HepG2 (cell line): ENCODE data around the gene OSBPL2. TPM values are rescaled to one million over a fixed set of nuclear protein-coding genes. Genes with fewer than 3 reads are reported as not detected.

Experiments used
- AGO2 ChIP-seq: fragments of 200-400 bp; formaldehyde crosslinking; optimal IDR thresholded peaks from 2 replicates; pipeline ENCODE3; 2017; ENCODE audit warnings: mild to moderate bottlenecking, low read depth, low read length, moderate library complexity
- GATA4 ChIP-seq: sonication (generic); IDR thresholded peaks from 2 replicates; pipeline ENCODE4 v1.6.1; 2016; ENCODE audit warnings: antibody characterized with exemption, low read depth, borderline replicate concordance
- GFI1 ChIP-seq: sonication (generic); formaldehyde crosslinking; IDR thresholded peaks from 2 replicates; pipeline ENCODE4 v1.5.0; 2020; ENCODE audit warnings: missing genetic modification reagents, mild to moderate bottlenecking, borderline replicate concordance
- HDAC1 ChIP-seq: sonication (generic); formaldehyde crosslinking; IDR thresholded peaks from 2 replicates; pipeline ENCODE4 v1.5.1; 2020; ENCODE audit warnings: mild to moderate bottlenecking, missing genetic modification reagents
- MAZ ChIP-seq, 2 experiments: sonication (generic) in 1 of 2; formaldehyde crosslinking in 1 of 2; IDR thresholded peaks; 2 replicates each; pipeline versions ENCODE4 v1.5.0 to v1.6.1; 2012 to 2020; ENCODE audit warnings: low read depth in 2 of 2, mild to moderate bottlenecking in 2 of 2, borderline replicate concordance in 1 of 2, improper control_type of control experiment in 1 of 2, low read length in 1 of 2, missing genetic modification reagents in 1 of 2, moderate library complexity in 1 of 2
- POLR2AphosphoS2 ChIP-seq: IDR thresholded peaks from 2 replicates; pipeline ENCODE4 v1.6.1; 2011; ENCODE audit warnings: low read depth, low read length, improper control_type of control experiment
- PRMT3 ChIP-seq: sonication (generic); formaldehyde crosslinking; IDR thresholded peaks from 2 replicates; pipeline ENCODE4 v1.8.1; 2022; ENCODE audit warnings: low read depth, mild to moderate bottlenecking, moderate library complexity, missing genetic modification reagents, borderline replicate concordance
- RBAK ChIP-seq: sonication (generic); formaldehyde crosslinking; IDR thresholded peaks from 2 replicates; pipeline ENCODE4 v1.5.1; 2020; ENCODE audit warnings: mild to moderate bottlenecking, missing genetic modification reagents
- RBFOX2 ChIP-seq: fragments of 200-400 bp; formaldehyde crosslinking; IDR thresholded peaks from 2 replicates; pipeline ENCODE4 v1.6.1; 2017; ENCODE audit warnings: low read depth, mild to moderate bottlenecking, low read length
- RCOR2 ChIP-seq: IDR thresholded peaks from 2 replicates; pipeline ENCODE4 v1.6.1; 2016; ENCODE audit warnings: missing biosample characterization, missing genetic modification reagents
- THAP9 ChIP-seq: sonication (generic); formaldehyde crosslinking; IDR thresholded peaks from 2 replicates; pipeline ENCODE4; 2020; ENCODE audit warnings: missing genetic modification reagents, mild to moderate bottlenecking, borderline replicate concordance
- ZHX2 ChIP-seq, 2 experiments: sonication (generic) in 1 of 2; formaldehyde crosslinking in 1 of 2; IDR thresholded peaks; 2 replicates each; pipeline versions ENCODE4 v1.6.1 to v1.9.0; 2014 to 2022; ENCODE audit warnings: antibody characterized with exemption in 1 of 2, borderline replicate concordance in 1 of 2, inconsistent platforms in 1 of 2, low read depth in 1 of 2, missing genetic modification reagents in 1 of 2
- ZNF362 ChIP-seq: sonication (generic); formaldehyde crosslinking; IDR thresholded peaks from 2 replicates; pipeline ENCODE4 v1.4.0; 2020; ENCODE audit warnings: missing genetic modification reagents, mild to moderate bottlenecking, borderline replicate concordance
- ZNF446 ChIP-seq: sonication (generic); formaldehyde crosslinking; IDR thresholded peaks from 2 replicates; pipeline ENCODE4 v1.5.0; 2020; ENCODE audit warnings: mild to moderate bottlenecking, missing genetic modification reagents
- ZNF746 ChIP-seq: sonication (generic); formaldehyde crosslinking; IDR thresholded peaks from 2 replicates; pipeline ENCODE4 v1.8.0; 2022; ENCODE audit warnings: mild to moderate bottlenecking, missing genetic modification reagents
- ZSCAN5A ChIP-seq: sonication (generic); formaldehyde crosslinking; IDR thresholded peaks from 2 replicates; pipeline ENCODE4 v1.8.0; 2022; ENCODE audit warnings: mild to moderate bottlenecking, missing genetic modification reagents, borderline replicate concordance
- polyA plus RNA-seq, 8 experiments: library from polyadenylated mRNA; depleted of rRNA in 3 of 8; stranded (reverse) in 7 of 8; unstranded in 1 of 8; fragments of >200 nt; fragmentation: Illumina TruSeq in 4 of 8; extraction: Trizol in 4 of 8; gene quantifications; 2 replicates each; pipeline versions ENCODE4 v1.2.1 to v1.2.3, GENCODE V29; 2011 to 2016; ENCODE audit warnings: low read depth in 4 of 8, missing spikeins in 1 of 8, mixed read lengths in 1 of 8; ENCODE audit not compliant: insufficient read depth in 1 of 8
- total RNA-seq, 5 experiments: library from RNA; depleted of rRNA; stranded (reverse); fragments of >200 nt; fragmentation: Illumina TruSeq; extraction: Trizol; gene quantifications; 2 replicates each; pipeline ENCODE4 v1.2.3, GENCODE V29; 2016; ENCODE audit warnings: low read depth in 1 of 5

Gene OSBPL2
- total and polyA plus RNA-seq, 2 of the 13 experiments (the other 11 are each of a cell fraction or from before 2014, with no cell fraction given), result 18.5 to 37.4 TPM

- TF ChIP-seq MAZ (IDR thresholded peaks at IDR 0.05; ENCODE audit: borderline replicate concordance, low read depth, low read length) (no peak), MAZ (CRISPR knock-in tag; IDR thresholded peaks at IDR 0.05; ENCODE audit: low read depth) (no peak), ZSCAN5A (no peak), AGO2 (peak; percentile 74), PRMT3 (CRISPR knock-in tag) (no peak), ZNF362 (CRISPR knock-in tag) (no peak), HDAC1 (CRISPR knock-in tag) (no peak), ZNF446 (CRISPR knock-in tag) (0 out of 2 replicates have a peak, but pooled peaks have one; percentile 40), ZHX2 (IDR thresholded peaks at IDR 0.05; ENCODE audit: low read depth) (no peak), ZHX2 (CRISPR knock-in tag; IDR thresholded peaks at IDR 0.05; ENCODE audit: borderline replicate concordance) (no peak), RBFOX2 (peak; percentile 20; the same call in 1 of the 2 replicates), THAP9 (no peak), RCOR2 (CRISPR knock-in tag) (no peak), RBAK (CRISPR knock-in tag) (no peak), ZNF746 (CRISPR knock-in tag) (no peak), GFI1 (CRISPR knock-in tag) (no peak), POLR2AphosphoS2 (no peak), GATA4 (no peak)
Observed at GRCh38 chr20:62309947-62310756, 71.8 kb downstream of the OSBPL2 start (continued).
